Upper lobe of left lung (tissue), 4 donors: ENCODE measurements around the gene FTHL17.

ENCODE experiments used
- POLR2A ChIP-seq, 4 donors: fragments of 450-650 bp; IDR thresholded peaks; one replicate each; pipeline ENCODE4 v1.5.1; 2016 to 2017; ENCODE audit warnings: antibody characterized with exemption in 4 of 4, mild to moderate bottlenecking in 2 of 4
- TF ChIP-seq, protein P1 (sequence below), 6 experiments: fragments of 450-650 bp in 4 of 6; fragments of 200-600 bp in 2 of 6; sonication (generic) in 2 of 6; IDR thresholded peaks; one replicate each; pipeline ENCODE4 v1.5.1; 2016 to 2019; ENCODE audit warnings: antibody characterized with exemption in 6 of 6

DNA sequence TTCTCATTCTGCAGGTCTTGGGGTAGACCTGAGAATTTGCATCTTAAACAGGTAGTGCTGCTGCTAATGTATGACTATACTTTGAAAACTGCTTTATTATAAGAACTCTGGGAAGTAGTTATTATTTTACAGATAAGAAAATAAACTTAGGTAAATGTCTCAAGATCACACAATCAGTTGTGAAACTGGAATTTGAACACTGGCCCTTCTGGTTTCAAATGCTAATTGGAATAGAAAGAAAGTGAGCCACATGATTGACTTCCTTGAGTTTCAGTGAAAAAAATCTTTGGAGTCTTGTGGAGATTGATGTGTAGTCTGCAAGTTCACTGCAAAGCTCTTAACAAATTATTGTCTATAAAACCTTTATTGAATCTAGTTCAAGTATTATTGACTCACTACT, 44.5 kb downstream of the FTHL17 start:
- TF ChIP-seq, protein P1, sequence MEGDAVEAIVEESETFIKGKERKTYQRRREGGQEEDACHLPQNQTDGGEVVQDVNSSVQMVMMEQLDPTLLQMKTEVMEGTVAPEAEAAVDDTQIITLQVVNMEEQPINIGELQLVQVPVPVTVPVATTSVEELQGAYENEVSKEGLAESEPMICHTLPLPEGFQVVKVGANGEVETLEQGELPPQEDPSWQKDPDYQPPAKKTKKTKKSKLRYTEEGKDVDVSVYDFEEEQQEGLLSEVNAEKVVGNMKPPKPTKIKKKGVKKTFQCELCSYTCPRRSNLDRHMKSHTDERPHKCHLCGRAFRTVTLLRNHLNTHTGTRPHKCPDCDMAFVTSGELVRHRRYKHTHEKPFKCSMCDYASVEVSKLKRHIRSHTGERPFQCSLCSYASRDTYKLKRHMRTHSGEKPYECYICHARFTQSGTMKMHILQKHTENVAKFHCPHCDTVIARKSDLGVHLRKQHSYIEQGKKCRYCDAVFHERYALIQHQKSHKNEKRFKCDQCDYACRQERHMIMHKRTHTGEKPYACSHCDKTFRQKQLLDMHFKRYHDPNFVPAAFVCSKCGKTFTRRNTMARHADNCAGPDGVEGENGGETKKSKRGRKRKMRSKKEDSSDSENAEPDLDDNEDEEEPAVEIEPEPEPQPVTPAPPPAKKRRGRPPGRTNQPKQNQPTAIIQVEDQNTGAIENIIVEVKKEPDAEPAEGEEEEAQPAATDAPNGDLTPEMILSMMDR (IDR thresholded peaks at IDR 0.05) = no peak
- TF ChIP-seq POLR2A (IDR thresholded peaks at IDR 0.05) = no peak
